ENCODE results near the gene GDI1.
"Not testable (repeated sequence)": the region's sequence is repeated elsewhere in the genome, so short reads cannot be mapped to it uniquely, and the experiment has no call there.

The GDI1 gene

DNA sequence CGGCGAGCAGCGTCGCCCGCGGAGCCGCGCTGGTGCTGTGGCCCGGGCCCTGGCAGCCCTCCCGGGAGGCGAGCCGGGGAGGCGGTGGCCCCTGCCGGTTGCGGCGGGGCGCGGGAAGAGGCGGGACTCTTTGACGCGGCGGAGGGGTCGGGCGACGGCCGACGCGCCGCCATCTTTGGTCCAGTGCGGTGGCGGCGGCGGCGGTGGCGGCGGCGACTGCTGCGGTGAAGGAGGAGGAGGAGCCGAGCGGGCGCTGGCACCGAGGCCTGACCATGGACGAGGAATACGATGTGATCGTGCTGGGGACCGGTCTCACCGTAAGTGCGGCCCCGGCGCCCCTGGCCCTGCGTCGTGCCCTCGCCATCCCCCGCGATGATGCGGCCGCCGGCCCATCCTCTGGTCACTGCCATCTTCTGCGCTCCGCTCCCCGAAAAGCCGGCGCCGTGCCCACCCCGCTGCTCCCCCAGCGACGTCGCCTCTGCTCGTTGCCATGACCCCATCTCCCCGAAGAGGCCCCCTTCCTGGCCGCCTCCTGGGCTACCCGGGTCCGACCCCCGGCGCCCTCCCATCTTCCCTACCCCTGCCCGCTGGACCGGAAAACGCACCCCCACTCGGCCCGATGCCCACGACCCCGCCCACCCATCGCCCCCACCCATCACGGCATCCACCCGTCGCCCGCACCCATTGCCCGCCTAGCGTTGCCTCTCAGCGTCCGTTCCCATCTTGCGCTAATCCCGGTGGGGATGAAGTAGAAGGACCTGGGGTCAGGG lies at the start of gene GDI1:
GDI1 (plus strand) TSS at position 172 of the 770 bp plus-strand sequence; CDS start at position 273, 101 bp downstream.
- peak; percentile 29 for DNase-seq (ENCODE audit: low read depth)

DNA sequence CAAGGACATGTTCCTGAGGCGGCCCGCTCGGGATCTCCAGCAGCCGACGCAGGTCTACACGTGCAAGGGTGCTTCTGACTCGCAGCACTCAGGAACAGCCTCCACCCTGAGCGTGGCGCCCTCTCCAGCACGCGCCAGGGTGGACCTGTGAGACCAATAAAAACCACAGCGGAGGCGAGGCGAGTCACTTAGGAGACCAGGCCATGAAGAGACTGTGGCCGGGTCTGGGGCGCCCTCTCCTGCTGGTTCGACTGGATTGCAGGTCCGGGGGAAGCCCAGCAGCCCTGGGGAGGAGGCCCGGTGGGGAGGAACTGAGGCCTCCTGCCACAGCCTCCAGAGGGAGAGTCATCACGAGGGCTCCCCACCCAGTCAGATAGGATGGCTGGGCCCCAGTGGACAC lies 48.9 kb upstream of the GDI1 start:
- DNase-seq (ENCODE audit: low read depth): not testable (repeated sequence)

DNA sequence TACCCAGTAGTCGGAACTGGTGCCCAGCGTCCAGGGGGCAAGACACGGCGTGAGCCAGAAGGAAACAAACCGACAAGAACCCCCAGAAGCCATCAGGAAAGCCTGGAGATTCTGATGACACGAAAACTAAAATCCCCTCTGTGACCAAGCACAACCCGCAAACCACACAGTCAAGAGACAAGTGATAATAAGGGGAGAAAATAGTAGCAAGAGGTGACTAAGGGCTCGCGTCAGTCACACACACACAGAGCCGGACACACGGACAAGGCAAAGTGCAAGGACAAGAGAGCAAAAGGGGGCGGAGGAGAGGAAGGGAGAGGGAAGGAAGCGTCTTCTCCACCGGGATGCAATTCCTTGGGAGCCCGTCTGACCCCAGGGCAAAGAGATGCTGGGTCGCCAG lies 48.3 kb upstream of the GDI1 start:
- DNase-seq (ENCODE audit: low read depth): not testable (repeated sequence)

DNA sequence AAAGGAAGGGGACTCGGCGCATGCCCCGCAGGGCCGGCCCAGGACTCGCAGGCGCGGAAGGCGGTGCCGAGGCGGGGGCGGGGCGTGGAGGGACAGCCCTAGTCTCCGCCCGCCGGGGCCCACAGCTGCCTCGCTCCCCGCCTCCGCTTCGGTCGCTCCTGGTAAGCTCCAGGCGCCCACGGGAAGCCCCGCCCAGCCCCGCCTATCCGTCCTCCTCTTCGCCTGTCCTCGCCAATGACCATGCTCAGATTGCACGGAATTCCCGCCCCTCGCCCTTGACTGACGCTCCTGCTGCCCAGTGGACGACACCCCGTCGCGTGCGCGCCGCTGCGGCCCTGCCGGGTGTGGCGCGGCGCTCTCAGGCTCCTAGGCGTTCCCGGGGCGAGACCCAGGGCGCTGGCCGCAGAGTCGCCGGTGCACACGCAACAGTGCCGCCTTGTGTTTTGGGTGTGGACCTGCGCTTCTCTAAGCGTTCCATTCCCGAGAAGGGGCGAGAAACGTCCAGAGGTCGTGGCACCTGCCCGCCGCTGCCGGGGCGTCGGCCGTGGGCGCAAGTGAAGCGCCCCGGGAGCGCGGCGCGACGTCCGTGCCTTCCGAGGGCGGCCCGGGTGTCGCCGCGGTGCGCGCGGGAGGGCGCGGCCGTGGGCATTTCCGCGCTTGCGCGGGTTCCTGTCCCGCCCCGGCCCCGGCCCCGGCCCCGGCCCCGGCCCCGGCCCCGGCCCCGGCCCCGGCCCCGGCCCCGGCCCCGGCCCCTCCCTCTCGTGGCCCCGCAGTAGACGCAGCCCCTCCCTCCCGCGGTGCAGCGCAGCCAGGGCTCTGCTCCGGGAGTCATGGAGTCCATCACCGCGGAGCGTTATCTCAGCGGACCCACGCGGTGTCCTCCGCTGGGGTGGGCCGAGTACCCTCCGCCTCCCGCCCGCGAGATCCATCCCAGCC lies 46.9 kb upstream of the GDI1 start:
- not testable (repeated sequence) for DNase-seq (ENCODE audit: low read depth)

DNA sequence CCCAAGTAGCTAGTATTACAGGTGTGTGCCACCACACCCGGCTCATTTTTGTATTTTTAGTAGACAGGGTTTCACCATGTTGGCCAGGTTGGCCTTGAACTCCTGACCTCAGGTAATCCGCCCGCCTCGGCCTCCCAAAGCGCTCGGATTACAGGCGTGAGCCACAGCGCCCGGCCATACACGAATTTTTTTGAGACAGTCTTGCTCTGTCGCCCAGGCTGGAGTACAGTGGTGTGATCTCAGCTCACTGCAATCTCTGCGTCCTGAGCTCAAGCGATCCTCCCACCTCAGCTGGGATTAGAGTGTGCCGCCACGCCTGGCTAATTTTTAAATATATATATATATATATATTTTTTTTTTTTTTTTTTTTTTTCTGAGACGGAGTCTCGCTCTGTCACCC lies 40.6 kb upstream of the GDI1 start:
- not testable (repeated sequence) for DNase-seq (ENCODE audit: low read depth)

DNA sequence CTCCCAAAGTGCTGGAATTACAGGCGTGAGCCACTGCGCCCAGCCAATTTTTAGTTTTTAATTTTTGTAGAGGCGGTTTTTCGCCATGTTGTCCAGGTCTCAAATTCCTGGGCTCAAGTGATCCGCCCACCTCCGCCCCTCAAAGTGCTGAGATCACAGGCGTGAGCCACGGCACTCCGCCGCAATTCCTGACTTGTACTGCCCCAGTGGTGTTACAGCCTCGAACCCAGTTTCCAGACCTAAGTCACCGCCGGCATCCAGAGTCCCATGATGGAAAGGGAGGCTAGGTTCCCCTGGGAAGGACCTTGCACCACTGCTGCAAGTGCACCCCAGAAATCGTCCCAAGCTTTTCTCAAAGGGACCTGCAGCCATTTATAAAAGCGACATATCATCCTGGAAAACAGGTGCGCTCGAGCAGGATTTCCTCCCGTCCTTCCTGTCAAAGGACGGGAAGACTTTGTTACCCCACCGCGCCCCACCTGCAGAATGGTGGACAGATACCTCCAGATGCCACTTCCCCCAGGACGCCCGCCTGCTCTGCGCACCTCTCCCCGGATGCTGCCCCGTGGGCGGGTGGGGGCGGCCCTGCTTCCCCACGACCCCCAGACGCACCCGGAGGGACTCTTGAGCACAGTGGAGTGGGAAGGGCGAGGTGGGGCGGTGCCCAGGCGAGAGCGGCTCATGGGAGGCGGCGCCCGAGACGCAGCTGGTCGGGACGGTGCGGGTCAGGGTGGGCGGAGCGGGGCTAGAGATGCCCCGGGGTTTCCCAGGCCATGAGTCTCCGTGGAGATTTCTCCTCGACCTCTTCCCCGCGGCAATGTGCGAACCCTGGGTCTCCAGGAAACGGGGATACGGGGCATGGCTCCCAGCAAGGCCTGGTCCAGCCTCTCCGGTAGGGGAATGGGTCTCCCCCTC lies 39.7 kb upstream of the GDI1 start:
- no peak for DNase-seq (ENCODE audit: low read depth)

DNA sequence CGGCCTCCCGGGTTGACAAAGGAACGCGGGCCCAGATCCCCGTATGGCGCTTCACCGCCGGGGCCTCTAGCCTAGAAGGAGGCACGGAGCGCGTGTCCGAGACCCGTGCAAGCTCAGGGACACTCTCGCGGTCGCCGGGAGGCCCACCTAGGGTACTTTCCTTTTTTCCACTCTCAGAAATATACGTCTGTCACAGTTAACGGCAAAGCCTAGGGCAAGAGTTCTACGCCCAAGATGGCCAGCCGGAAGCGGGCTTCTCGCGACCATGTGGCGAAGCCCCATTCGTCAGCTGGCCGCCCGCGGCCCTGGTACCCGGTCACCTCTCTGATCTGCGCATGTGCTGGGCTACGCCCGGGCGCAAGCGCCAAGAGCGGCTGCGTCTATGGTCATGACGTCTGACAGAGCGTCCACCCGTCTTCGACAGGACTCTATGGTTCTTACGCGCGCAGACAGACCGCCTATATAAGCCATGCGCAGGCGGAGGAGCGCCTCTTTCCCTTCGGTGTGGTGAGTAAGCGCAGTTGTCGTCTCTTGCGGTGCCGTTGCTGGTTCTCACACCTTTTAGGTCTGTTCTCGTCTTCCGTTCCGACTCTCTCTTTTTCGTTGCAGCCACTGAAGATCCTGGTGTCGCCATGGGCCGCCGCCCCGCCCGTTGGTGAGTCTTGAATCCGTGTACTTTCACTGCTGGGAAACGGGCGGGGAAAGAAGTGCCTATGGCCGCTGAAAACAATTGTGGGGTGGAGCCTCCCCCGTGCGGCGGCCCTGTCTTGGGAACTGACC lies 38.9 kb upstream of the GDI1 start, which contains the start of gene RPL10:
RPL10 (plus strand) TSS at position 490 of the 780 bp plus-strand sequence; CDS start at position 633, 143 bp downstream.
- peak; percentile 82 for DNase-seq (ENCODE audit: low read depth)

DNA sequence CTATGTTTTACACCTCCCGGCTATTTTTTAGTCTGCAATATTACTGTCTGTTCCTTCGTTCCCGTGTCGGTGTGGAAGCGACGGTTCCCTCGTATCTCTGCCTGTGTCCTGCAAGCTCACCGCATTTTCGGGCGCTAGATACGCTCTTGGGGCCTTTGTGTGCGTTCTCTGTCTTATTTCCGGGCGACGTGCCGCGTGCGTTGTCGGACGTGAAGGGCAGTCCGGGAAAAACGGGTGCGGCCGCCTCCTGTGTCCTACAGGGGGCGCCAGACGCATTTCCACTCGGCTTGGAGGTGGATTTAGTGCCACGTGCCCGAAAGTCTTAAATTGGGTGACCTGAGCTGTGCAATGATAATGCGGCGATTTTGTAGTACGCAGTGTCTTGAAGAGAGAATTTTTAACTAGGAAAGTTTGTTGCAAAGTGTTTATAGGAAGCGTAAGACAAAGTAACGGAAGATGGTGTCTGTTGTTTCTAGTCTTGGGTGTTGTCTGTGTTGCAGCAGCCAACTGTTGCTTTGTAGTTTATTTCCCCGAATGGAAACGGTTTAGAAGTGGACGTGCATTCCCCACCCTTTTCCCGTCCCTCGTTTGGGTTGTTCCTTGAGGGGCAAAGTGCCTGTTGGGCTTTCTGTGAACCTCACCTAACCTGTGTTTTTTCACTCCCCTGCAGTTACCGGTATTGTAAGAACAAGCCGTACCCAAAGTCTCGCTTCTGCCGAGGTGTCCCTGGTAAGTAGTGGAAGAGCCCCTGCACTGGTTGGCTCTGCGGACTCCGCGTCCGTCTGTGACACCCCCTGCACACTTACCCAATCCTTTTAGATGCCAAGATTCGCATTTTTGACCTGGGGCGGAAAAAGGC lies 38.1 kb upstream of the GDI1 start:
- DNase-seq (ENCODE audit: low read depth): peak; percentile 73

DNA sequence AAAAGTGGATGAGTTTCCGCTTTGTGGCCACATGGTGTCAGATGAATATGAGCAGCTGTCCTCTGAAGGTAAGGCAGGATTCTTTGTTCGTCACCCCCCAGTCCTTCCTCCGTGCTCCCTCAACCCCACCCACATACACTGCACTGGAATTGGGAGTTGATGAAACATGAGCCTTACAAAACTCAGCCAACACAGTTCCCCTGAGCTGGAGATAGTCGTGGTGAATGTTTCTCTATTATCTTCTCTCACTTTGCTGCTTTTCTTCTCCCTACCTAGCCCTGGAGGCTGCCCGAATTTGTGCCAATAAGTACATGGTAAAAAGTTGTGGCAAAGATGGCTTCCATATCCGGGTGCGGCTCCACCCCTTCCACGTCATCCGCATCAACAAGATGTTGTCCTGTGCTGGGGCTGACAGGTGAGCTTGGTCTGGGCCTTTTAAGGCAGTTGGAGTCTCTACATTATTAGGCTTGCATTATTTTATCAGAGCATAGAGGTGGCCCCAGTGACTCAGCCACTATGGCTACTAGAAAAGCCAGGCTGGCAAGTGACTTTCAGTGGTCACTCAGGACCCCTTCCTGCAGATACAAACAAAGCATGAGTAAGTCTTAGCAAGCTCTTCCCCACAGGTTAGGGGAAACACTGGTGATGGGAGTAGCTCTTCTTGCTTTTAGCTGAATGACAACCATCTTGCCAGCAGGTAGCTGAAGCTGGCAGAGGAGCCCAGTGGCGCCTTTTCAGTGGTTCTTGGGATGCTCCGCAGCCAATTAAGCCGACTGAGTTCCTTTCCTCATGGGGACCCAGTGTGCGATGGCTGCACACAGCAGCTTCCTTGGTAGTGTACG lies 37.2 kb upstream of the GDI1 start:
- no peak for DNase-seq (ENCODE audit: low read depth)

DNA sequence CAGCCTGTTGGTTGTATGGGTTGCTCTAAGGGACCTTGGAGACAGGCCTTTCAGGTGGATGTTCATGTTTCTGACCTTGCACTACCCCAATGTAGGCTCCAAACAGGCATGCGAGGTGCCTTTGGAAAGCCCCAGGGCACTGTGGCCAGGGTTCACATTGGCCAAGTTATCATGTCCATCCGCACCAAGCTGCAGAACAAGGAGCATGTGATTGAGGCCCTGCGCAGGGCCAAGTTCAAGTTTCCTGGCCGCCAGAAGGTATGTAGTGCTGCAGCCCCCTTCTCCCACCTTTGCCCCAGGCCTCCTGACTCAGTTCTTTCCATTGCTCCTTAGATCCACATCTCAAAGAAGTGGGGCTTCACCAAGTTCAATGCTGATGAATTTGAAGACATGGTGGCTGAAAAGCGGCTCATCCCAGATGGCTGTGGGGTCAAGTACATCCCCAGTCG lies 36.6 kb upstream of the GDI1 start:
- not testable (repeated sequence) for DNase-seq (ENCODE audit: low read depth)

DNA sequence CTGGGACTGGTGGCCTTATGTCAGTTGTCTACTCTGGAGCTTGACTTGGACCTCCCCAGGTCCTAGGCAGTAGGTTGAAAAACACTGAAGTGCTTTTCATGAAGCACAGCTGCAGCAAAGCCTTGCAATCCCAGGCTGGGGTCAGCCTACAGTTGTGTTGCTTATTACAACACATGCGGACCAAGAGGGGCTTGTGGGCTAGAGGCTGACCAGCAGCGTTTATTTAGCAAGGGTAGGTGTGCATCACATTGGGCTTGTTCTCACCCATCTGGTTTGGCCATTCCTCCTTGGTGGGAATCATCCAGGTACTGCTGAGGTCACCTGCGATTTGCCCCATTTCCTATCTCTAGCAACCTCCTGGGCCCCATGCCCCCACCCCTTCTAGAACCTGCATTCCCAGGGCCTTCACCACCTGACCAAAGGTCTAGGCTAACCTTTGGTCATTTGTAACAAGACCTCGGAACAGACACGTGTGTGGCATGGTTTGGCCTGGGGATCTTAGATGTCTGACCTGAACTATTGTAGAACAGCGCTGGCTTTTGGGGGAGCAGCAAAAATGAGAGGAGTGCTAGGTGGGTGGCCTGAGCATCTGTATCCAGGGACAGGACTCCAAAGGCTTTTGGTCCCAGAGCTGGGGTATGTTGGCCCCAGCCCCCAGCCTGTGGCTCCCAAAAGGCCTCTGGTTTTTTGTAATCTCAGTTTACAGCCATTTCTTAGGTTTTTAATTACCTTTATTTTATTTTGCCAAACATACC lies 35.7 kb upstream of the GDI1 start:
- DNase-seq (ENCODE audit: low read depth): no peak

DNA sequence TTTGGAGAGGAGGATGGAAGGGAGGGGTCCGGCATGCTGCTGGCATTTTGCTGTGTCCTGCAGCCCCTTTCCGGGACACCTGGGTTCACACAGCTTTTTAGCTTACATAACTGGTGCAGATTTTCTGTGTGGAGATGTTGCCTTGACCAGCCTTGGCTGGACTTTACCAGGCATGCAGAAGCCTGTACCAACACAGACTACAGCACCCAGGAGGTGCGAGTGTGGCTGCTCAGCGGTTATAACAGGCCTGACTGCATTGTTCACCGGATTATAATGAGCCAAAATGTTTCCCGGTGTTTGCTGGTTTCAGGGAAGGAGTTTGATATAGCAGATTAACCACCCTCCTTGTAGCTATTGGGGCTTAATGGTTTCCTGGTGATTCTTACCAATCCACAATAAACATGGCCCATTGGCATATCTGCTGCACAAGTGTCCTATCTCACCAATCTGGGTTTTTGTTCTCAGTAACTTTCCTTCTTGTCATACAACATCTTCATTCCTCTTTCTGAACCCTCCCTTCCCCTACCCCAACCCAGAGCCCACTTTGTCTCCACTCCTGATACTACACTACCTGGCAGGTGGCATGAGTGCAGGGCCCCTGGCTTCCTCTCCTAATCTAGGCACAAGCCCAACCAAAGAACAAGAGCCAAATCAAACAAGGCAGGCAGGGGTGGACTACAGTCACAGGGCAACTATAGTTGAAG lies 34.9 kb upstream of the GDI1 start:
- no peak for DNase-seq (ENCODE audit: low read depth)

DNA sequence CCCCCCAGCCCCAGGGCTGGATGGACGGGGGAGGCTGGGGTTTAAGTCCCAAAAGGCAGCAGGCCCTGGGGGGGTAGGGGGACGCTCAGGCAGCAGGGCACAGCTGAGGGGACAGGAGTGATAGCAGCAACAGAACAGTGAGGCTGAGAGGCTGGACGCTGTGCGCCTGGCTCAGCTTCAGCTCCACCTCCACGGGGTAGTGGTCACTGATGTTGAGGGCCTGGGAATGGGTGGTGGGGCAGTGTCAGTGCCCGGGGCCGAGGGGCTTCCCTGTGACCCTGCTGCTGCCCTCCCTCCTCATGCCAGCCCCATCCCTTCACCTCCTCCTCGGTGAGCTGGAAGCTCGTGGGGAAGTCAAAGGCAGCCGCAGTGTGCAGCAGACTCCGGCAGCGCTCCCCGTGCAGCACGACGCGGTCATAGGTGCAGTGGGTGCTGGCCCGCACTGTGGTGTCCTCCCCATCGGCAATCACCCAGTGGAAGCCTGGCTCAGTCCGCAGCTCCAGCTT lies 34.3 kb upstream of the GDI1 start:
- no peak for DNase-seq (ENCODE audit: low read depth)

DNA sequence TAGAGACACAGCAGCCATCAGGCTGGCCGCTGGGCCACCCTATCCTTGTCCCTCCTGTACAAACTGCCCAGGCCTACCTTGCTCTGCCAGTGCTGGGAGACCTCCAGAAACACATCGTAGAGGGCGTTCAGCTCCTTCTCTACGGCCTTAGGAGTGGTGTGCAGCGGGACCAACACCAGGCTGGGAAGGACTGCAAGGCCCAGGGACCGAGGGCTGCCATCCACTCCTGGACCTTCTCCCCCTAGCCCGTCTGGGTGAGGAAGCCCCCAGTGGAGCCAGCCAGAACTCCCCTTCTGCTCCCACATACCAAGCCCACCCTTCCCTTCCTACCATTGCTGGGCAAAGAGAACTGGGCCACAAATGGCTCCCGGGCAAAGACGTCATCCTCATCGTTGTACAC lies 33.8 kb upstream of the GDI1 start:
- no peak for DNase-seq (ENCODE audit: low read depth)

DNA sequence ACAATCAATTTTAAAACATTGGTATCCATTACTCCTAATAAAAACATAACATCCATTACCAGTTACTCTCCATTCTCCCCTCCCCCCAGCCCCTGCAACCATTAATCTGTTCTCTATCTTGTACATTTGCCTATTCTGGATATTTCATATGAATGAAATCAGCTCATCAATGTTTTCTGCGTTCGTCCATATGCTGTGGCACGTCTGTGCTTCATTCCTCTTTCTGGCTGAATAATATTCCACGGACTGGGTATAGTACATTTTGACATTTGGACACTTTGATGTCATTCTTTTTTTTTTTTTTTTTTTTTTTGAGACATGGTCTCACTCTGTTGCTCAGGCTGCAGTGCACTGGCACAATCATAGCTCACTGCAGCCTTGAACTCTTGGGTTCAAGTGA lies 33.1 kb upstream of the GDI1 start:
- no peak for DNase-seq (ENCODE audit: low read depth)

DNA sequence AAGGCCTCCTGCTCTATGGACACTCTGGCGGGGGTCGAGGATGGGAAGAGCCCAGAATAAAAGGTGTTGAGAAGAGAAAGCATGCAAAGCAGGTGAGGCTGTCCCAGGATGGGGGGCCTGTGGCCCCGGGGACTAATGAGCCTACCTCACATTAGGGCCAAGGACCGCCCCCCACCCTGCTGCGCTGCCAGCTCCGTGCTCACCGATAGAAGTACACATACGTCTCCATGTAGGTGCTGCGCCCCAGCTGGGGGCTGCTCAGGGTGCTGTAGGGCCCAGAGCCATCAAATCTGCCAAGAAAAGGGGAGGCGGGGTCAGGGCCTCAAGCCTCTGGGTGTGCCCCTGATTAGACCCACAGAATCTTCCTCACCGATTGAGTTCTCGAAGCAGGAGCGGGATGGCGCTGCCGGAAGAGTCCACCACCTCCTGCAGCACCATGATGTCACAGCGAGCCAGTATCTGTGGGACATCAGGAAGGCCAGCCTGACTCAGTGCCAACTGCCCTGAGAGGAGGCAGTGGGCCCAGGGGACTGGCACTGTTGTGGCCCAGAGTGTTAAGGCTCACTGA lies 32.2 kb upstream of the GDI1 start:
- DNase-seq (ENCODE audit: low read depth): no peak

DNA sequence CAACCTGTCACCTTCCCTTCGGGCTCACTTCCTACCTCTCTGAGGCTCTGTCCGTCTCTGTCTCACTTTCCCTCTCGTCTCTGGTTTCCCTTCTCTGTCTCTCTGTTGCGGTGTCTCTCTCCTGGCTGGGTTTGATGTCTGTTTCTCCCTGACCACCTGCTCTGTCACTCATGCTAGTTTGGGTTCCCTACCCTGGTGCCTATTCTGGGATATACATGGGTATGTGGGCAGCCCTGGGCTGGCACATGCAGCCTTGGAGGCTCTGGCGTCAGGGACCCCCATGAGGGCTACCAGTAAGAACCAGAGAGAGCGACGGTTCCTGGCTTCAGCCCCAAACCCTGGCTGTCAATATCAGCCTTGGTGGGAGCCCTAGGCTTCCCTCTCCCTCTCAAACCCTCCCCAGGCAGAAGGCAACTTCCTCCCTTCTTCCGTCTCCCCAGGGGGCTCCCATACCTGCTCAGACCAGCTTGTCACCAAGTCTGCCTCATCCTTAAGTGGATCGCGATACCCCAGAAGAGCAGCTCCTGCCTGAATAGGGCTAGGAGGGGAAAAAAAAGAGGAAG lies 28.2 kb upstream of the GDI1 start:
- DNase-seq (ENCODE audit: low read depth): no peak

Data from activated gamma-delta T cell treated with anti-CD3 and anti-CD28 coated beads, Interleukin-2, amount 50 U/mL, for 16 hours (primary cell).